ENCODE results near the gene FUT3.

- TF ChIP-seq POLR2A (IDR thresholded peaks at IDR 0.05; ENCODE audit: low read depth, low read length) (no peak), TAF1 (IDR thresholded peaks at IDR 0.05; ENCODE audit: low read depth, low read length) (no peak), POLR2AphosphoS5 (IDR thresholded peaks at IDR 0.05; ENCODE audit: low read depth, low read length) (no peak)
Observed at GRCh38 chr19:5826531-5827341, 24.5 kb downstream of the FUT3 start.
